ENCODE data around the gene NRXN3. TPM values are rescaled to one million over a fixed set of nuclear protein-coding genes. Genes with fewer than 3 reads are reported as not detected.
A peak's percentile ranks its signal among the peaks of the same experiment; 100 is the strongest.

The NRXN3 gene
- total and polyA plus RNA-seq, 5 donors from 2014 or later, result not detected

DNA sequence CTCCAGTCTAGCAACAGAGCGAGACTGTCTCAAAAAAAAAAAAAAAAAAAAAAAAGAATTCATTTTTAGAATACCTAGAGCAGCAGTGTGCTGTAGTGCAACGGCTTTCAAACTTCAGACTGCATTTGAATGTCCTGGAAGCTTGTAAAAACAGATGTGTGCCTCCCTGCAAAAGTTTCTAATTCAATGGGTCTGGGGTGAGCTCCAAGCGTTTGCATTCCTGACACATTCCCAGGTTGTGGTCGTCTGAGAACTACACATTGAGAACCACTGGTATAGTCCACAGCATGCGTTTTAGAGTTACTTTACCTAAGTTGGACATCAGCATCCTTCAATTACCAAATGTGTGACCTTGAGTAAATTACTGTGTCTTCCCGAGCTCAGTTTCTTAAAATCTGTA lies 816.8 kb downstream of the NRXN3 start:
- no peaks in the 10 kb centered on the region for H3K9me3 ChIP-seq (ENCODE audit: control insufficient read depth in 2 of 2, low read length in 2 of 2)
- no peak for DNase-seq
- peaks cover 0 to 2% (median 0%) of the 10 kb centered on the region in 7 donors for H3K9me3 Mint-ChIP-seq
- H3K4me3 ChIP-seq (ENCODE audit: low read depth, low read length), result no peak overlapping the region
- H3K27me3 ChIP-seq (ENCODE audit: control insufficient read depth, insufficient read depth, low read length), result no peaks in the 10 kb centered on the region
- no peak overlapping the region for H3K4me3 Mint-ChIP-seq
- no peak overlapping the region for H3K27ac Mint-ChIP-seq
- H3K27ac ChIP-seq (ENCODE audit: insufficient read depth, low read length, poor library complexity, severe bottlenecking), result no peak overlapping the region
- no peak for ATAC-seq (ENCODE audit: low read depth in 2 of 2)
- no peaks in the 10 kb centered on the region for H3K27me3 Mint-ChIP-seq
- H3K4me1 ChIP-seq (ENCODE audit: control insufficient read depth, insufficient read depth, low read length, poor library complexity, severe bottlenecking), result no peaks in the 10 kb centered on the region
- H3K36me3 Mint-ChIP-seq, result no peaks in the 10 kb centered on the region
- no peaks in the 10 kb centered on the region for H3K36me3 ChIP-seq (ENCODE audit: control insufficient read depth, insufficient read depth, low read length)
- H3K4me1 Mint-ChIP-seq, result no peaks in the 10 kb centered on the region

DNA sequence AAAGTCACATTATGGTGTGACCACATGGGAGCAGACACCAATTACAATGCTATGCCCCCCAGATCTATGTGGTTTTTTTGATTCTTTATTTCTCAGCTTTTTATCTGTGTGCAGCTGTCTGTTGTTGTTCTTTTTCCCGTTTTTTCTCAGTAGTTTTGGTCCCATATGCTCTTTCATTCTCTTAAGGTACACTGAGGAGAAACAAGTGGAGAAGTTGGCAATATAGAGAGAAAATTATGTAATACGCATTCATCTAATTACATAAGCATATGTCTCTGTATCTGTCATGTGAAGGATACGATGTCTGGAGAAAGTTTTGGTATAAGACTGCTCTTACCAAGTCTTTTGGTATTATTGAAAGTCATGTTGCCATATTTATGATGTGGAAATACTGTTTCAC lies 819.0 kb downstream of the NRXN3 start:
- DNase-seq (no peak), ATAC-seq (ENCODE audit: low read depth in 2 of 2) (no peak)
- Mint-ChIP-seq H3K36me3 (no peaks in the 10 kb centered on the region), H3K27ac (no peak overlapping the region), H3K27me3 (no peaks in the 10 kb centered on the region), H3K9me3 (peaks cover 0 to 2% (median 0%) of the 10 kb centered on the region in 7 donors), H3K4me1 (no peaks in the 10 kb centered on the region), H3K4me3 (no peak overlapping the region)
- Histone ChIP-seq H3K27ac (ENCODE audit: insufficient read depth, low read length, poor library complexity, severe bottlenecking) (no peak overlapping the region), H3K4me3 (ENCODE audit: low read depth, low read length) (no peak overlapping the region), H3K4me1 (ENCODE audit: control insufficient read depth, insufficient read depth, low read length, poor library complexity, severe bottlenecking) (no peaks in the 10 kb centered on the region), H3K27me3 (ENCODE audit: control insufficient read depth, insufficient read depth, low read length) (no peaks in the 10 kb centered on the region), H3K9me3 (ENCODE audit: control insufficient read depth in 2 of 2, low read length in 2 of 2) (no peaks in the 10 kb centered on the region), H3K36me3 (ENCODE audit: control insufficient read depth, insufficient read depth, low read length) (no peaks in the 10 kb centered on the region)

DNA sequence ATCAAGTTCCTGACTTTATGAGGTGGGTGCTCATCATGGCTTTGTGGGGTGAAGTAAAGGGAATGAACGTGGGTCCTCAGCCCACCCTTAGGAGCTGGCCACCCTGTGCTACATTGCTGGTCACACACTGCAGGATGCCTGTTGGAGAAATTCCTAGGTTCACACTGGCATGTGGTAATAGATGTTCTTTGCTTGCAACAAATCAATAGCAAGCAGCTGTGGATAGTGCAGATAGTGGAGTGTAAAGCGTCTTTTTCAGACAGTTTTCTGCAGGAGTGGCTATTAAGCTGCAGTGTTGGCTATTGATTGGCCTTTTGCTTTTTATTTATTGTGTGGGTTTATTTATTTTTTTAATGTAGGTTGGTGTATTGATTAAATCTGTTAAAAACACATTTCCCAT lies 822.7 kb downstream of the NRXN3 start:
- no peak overlapping the region for H3K27ac Mint-ChIP-seq
- no peaks in the 10 kb centered on the region for H3K27me3 Mint-ChIP-seq
- Histone ChIP-seq H3K9me3 (ENCODE audit: control insufficient read depth in 2 of 2, low read length in 2 of 2) (no peaks in the 10 kb centered on the region), H3K4me3 (ENCODE audit: low read depth, low read length) (no peak overlapping the region), H3K4me1 (ENCODE audit: control insufficient read depth, insufficient read depth, low read length, poor library complexity, severe bottlenecking) (no peaks in the 10 kb centered on the region), H3K27ac (ENCODE audit: insufficient read depth, low read length, poor library complexity, severe bottlenecking) (no peak overlapping the region), H3K36me3 (ENCODE audit: control insufficient read depth, insufficient read depth, low read length) (no peaks in the 10 kb centered on the region), H3K27me3 (ENCODE audit: control insufficient read depth, insufficient read depth, low read length) (no peaks in the 10 kb centered on the region)
- no peak for DNase-seq
- no peaks in the 10 kb centered on the region for H3K36me3 Mint-ChIP-seq
- no peaks in the 10 kb centered on the region for H3K4me1 Mint-ChIP-seq
- ATAC-seq (ENCODE audit: low read depth in 2 of 2), result no peak
- peaks cover 0 to 2% (median 0%) of the 10 kb centered on the region in 7 donors for H3K9me3 Mint-ChIP-seq
- no peak overlapping the region for H3K4me3 Mint-ChIP-seq

DNA sequence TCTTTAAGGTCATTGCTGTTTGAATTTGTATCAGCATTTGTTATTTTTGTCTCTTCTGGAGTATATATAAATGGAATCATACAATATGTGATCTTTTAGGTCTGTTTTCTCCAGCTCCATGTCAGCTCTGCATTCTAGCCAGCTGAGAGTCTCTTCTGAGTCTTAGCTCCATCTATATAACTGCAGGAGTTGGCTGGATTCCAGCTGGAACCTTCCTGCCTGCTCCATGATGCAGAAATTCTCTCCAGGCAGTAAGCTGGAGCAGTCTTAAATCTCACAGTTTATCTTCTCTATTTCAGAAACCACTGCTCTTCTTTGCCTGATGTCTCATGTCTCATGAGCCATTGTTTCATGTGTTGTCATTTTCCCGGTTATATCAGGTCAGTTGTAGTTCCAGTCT lies 827.6 kb downstream of the NRXN3 start:
- H3K27me3 Mint-ChIP-seq, result no peaks in the 10 kb centered on the region
- no peak overlapping the region for H3K4me3 Mint-ChIP-seq
- peaks cover 0 to 2% (median 0%) of the 10 kb centered on the region in 7 donors for H3K9me3 Mint-ChIP-seq
- no peaks in the 10 kb centered on the region for H3K4me1 ChIP-seq (ENCODE audit: control insufficient read depth, insufficient read depth, low read length, poor library complexity, severe bottlenecking)
- H3K4me1 Mint-ChIP-seq, result no peaks in the 10 kb centered on the region
- no peak for ATAC-seq (ENCODE audit: low read depth in 2 of 2)
- H3K27me3 ChIP-seq (ENCODE audit: control insufficient read depth, insufficient read depth, low read length), result no peaks in the 10 kb centered on the region
- H3K36me3 Mint-ChIP-seq, result no peaks in the 10 kb centered on the region
- H3K27ac ChIP-seq (ENCODE audit: insufficient read depth, low read length, poor library complexity, severe bottlenecking), result no peak overlapping the region
- no peaks in the 10 kb centered on the region for H3K9me3 ChIP-seq (ENCODE audit: control insufficient read depth in 2 of 2, low read length in 2 of 2)
- H3K4me3 ChIP-seq (ENCODE audit: low read depth, low read length), result no peak overlapping the region
- H3K27ac Mint-ChIP-seq, result no peak overlapping the region
- H3K36me3 ChIP-seq (ENCODE audit: control insufficient read depth, insufficient read depth, low read length), result no peaks in the 10 kb centered on the region
- DNase-seq, result no peak

DNA sequence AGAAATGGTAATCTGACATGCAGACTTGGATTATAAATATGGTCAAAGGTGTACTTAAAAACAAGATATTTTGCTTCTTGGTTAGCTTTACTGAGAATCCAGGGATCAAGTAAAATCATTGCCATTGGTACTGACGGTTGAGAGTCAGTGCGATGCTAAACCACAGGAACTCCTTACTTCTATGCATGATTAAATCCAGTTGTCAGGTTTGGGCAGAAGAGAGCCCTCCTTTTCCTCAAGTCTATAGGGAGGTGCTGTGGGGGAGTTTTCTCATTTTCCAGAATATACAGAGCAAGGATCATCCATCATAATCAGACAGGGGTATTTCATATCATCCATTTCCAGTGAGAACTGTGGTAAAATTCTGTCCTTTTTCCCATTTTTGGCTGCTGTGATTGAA lies 839.1 kb downstream of the NRXN3 start:
- DNase-seq, result no peak
- H3K36me3 ChIP-seq (ENCODE audit: control insufficient read depth, insufficient read depth, low read length), result no peaks in the 10 kb centered on the region
- H3K4me1 ChIP-seq (ENCODE audit: control insufficient read depth, insufficient read depth, low read length, poor library complexity, severe bottlenecking), result no peaks in the 10 kb centered on the region
- no peak overlapping the region for H3K4me3 ChIP-seq (ENCODE audit: low read depth, low read length)
- H3K9me3 Mint-ChIP-seq, result peaks cover 0 to 3% (median 0%) of the 10 kb centered on the region in 7 donors
- no peak overlapping the region for H3K27ac ChIP-seq (ENCODE audit: insufficient read depth, low read length, poor library complexity, severe bottlenecking)
- no peaks in the 10 kb centered on the region for H3K9me3 ChIP-seq (ENCODE audit: control insufficient read depth in 2 of 2, low read length in 2 of 2)
- H3K27ac Mint-ChIP-seq, result no peak overlapping the region
- no peaks in the 10 kb centered on the region for H3K27me3 ChIP-seq (ENCODE audit: control insufficient read depth, insufficient read depth, low read length)
- H3K36me3 Mint-ChIP-seq, result no peaks in the 10 kb centered on the region
- H3K27me3 Mint-ChIP-seq, result no peaks in the 10 kb centered on the region
- ATAC-seq (ENCODE audit: low read depth in 2 of 2), result no peak
- H3K4me1 Mint-ChIP-seq, result no peaks in the 10 kb centered on the region
- no peak overlapping the region for H3K4me3 Mint-ChIP-seq

DNA sequence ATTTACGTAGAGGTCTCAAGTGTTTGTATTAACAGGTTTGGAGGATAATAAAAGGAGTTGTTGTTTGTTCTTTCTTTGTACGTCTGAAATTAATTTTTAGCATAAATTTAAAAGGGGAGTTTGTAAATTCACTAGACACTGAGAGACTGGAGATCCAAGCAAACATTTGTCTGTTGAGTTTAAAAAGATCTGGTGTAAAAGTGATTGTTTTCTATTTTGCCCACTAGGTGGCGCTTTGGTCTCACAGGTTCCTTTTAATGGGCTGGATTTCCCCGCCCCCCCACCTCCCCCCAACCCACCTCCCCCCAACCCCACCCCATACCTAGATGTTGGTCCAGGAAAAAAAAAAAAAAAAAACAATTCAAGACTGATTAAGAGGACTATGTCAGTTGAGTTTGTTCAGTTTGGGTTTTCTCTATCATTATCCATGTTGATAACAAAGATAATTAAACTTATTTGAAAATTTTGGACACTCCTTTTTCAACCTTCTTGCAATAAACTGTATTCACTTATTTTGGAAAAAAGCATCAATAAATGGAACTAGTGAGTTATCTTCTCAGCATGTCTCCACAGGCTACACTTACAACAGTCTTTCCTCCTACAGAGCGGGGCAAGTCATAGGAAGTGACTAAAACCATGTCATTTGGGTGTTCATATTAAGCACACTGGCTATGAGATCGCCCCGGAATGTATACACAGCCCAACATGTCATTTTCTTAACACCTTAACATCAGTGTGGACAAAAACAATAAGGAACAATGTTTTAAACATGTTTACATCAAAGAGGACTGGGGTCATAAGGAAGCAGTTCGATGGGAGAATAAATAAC lies 841.1 kb downstream of the NRXN3 start:
- H3K27me3 Mint-ChIP-seq, result no peaks in the 10 kb centered on the region
- no peaks in the 10 kb centered on the region for H3K9me3 ChIP-seq (ENCODE audit: control insufficient read depth in 2 of 2, low read length in 2 of 2)
- H3K36me3 ChIP-seq (ENCODE audit: control insufficient read depth, insufficient read depth, low read length), result no peaks in the 10 kb centered on the region
- no peak overlapping the region for H3K27ac ChIP-seq (ENCODE audit: insufficient read depth, low read length, poor library complexity, severe bottlenecking)
- H3K4me3 Mint-ChIP-seq, result no peak overlapping the region
- no peaks in the 10 kb centered on the region for H3K36me3 Mint-ChIP-seq
- no peaks in the 10 kb centered on the region for H3K27me3 ChIP-seq (ENCODE audit: control insufficient read depth, insufficient read depth, low read length)
- H3K9me3 Mint-ChIP-seq, result peaks cover 0 to 2% (median 0%) of the 10 kb centered on the region in 7 donors
- no peaks in the 10 kb centered on the region for H3K4me1 ChIP-seq (ENCODE audit: control insufficient read depth, insufficient read depth, low read length, poor library complexity, severe bottlenecking)
- no peak overlapping the region for H3K4me3 ChIP-seq (ENCODE audit: low read depth, low read length)
- H3K4me1 Mint-ChIP-seq, result no peaks in the 10 kb centered on the region
- no peak overlapping the region for H3K27ac Mint-ChIP-seq
- DNase-seq (peak in 1 of 3 donors; percentile 16), ATAC-seq (ENCODE audit: low read depth in 2 of 2) (no peak)

DNA sequence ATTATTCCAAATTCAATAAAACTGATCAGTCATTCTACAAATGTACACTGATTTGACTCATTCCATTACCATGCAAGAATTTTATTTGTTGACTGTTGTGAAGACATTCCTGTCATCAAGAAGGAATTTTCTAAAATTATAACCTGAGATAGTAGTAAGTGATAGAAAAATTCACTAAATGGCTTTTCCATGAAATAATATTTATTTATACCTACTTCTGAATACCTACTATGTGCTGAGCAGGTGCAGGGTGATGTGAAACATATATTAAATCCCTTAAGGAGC lies 841.7 kb downstream of the NRXN3 start:
- Mint-ChIP-seq H3K27me3 (no peaks in the 10 kb centered on the region), H3K27ac (no peak overlapping the region), H3K36me3 (no peaks in the 10 kb centered on the region), H3K4me1 (no peaks in the 10 kb centered on the region), H3K9me3 (peaks cover 0 to 2% (median 0%) of the 10 kb centered on the region in 7 donors), H3K4me3 (no peak overlapping the region)
- Histone ChIP-seq H3K4me3 (ENCODE audit: low read depth, low read length) (no peak overlapping the region), H3K36me3 (ENCODE audit: control insufficient read depth, insufficient read depth, low read length) (no peaks in the 10 kb centered on the region), H3K9me3 (ENCODE audit: control insufficient read depth in 2 of 2, low read length in 2 of 2) (no peaks in the 10 kb centered on the region), H3K4me1 (ENCODE audit: control insufficient read depth, insufficient read depth, low read length, poor library complexity, severe bottlenecking) (no peaks in the 10 kb centered on the region), H3K27ac (ENCODE audit: insufficient read depth, low read length, poor library complexity, severe bottlenecking) (no peak overlapping the region), H3K27me3 (ENCODE audit: control insufficient read depth, insufficient read depth, low read length) (no peaks in the 10 kb centered on the region)
- DNase-seq (no peak), ATAC-seq (ENCODE audit: low read depth in 2 of 2) (no peak)

DNA sequence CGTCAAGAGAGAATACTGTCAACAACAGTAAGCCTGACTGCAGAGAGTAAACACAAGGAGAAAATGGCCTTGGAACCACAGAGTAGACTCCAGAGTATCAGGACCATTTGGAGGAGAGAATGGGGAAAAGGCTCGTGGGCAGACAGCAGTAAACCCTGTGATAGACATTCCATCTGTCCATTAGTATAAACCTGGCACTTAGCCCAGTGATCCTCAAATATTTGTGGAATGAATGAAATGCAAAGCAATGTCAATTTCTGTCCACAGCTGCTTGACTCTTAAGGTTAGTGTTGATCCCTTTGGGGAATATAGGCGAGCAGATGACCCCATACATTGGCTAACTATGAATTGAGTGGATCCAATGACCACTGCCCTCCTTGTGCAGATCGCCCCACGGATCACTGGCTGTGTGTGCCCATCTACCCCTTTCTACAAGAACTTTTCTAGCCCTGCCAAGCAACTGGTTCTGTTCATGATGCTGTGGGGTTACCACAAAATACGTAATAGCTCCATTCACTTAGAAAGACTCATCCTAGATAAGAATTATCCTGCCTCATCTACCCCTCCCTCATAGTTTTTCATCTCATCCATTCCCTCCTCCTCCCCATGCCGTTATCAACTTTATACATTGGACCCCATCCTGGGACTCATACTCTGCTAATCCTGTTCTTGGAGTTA lies 846.8 kb downstream of the NRXN3 start:
- Mint-ChIP-seq H3K4me3 (no peak overlapping the region), H3K9me3 (peaks cover 0 to 4% (median 0%) of the 10 kb centered on the region in 7 donors), H3K4me1 (no peaks in the 10 kb centered on the region), H3K27ac (no peak overlapping the region), H3K36me3 (no peaks in the 10 kb centered on the region), H3K27me3 (no peaks in the 10 kb centered on the region)
- H3K36me3 ChIP-seq (ENCODE audit: control insufficient read depth, insufficient read depth, low read length), result no peaks in the 10 kb centered on the region
- H3K9me3 ChIP-seq (ENCODE audit: control insufficient read depth in 2 of 2, low read length in 2 of 2), result no peaks in the 10 kb centered on the region
- no peak for ATAC-seq (ENCODE audit: low read depth in 2 of 2)
- no peaks in the 10 kb centered on the region for H3K4me1 ChIP-seq (ENCODE audit: control insufficient read depth, insufficient read depth, low read length, poor library complexity, severe bottlenecking)
- DNase-seq, result no peak
- H3K4me3 ChIP-seq (ENCODE audit: low read depth, low read length), result no peak overlapping the region
- no peaks in the 10 kb centered on the region for H3K27me3 ChIP-seq (ENCODE audit: control insufficient read depth, insufficient read depth, low read length)
- no peak overlapping the region for H3K27ac ChIP-seq (ENCODE audit: insufficient read depth, low read length, poor library complexity, severe bottlenecking)

All from CD4-positive, CD25-positive, alpha-beta regulatory T cell (primary cell).